ENCODE results near the gene MYADML2. TPM values are rescaled to one million over a fixed set of nuclear protein-coding genes. Genes with fewer than 3 reads are reported as not detected.

Gene MYADML2
- total RNA-seq, 1 donor from 2014 or later = not detected

- no peaks in the 10 kb centered on the region for H3K36me3 Mint-ChIP-seq (ENCODE audit: low read depth)
- peak; percentile 54 for DNase-seq (ENCODE audit: low read depth, low spot score)
- peak overlapping the region; percentile 23 for H3K4me3 Mint-ChIP-seq
- H3K4me1 Mint-ChIP-seq = peaks cover 31% of the 10 kb centered on the region
- TF ChIP-seq, protein P1, sequence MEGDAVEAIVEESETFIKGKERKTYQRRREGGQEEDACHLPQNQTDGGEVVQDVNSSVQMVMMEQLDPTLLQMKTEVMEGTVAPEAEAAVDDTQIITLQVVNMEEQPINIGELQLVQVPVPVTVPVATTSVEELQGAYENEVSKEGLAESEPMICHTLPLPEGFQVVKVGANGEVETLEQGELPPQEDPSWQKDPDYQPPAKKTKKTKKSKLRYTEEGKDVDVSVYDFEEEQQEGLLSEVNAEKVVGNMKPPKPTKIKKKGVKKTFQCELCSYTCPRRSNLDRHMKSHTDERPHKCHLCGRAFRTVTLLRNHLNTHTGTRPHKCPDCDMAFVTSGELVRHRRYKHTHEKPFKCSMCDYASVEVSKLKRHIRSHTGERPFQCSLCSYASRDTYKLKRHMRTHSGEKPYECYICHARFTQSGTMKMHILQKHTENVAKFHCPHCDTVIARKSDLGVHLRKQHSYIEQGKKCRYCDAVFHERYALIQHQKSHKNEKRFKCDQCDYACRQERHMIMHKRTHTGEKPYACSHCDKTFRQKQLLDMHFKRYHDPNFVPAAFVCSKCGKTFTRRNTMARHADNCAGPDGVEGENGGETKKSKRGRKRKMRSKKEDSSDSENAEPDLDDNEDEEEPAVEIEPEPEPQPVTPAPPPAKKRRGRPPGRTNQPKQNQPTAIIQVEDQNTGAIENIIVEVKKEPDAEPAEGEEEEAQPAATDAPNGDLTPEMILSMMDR (conservative IDR thresholded peaks at IDR 0.05) = no peak
- peaks cover 35% of the 10 kb centered on the region for H3K27me3 Mint-ChIP-seq (ENCODE audit: low read depth)
- H3K27ac Mint-ChIP-seq (ENCODE audit: unreplicated experiment) = no peak overlapping the region
- H3K9me3 Mint-ChIP-seq = no peaks in the 10 kb centered on the region
Measured at GRCh38 chr17:81966343-81967243, 19.6 kb upstream of the MYADML2 start.

- H3K4me1 Mint-ChIP-seq = peaks cover 31% of the 10 kb centered on the region
- H3K27me3 Mint-ChIP-seq (ENCODE audit: low read depth) = peaks cover 38% of the 10 kb centered on the region
- H3K9me3 Mint-ChIP-seq = no peaks in the 10 kb centered on the region
- H3K27ac Mint-ChIP-seq (ENCODE audit: unreplicated experiment) = no peak overlapping the region
- no peak for DNase-seq (ENCODE audit: low read depth, low spot score)
- TF ChIP-seq, protein P1 (conservative IDR thresholded peaks at IDR 0.05) = no peak
- peak overlapping the region; percentile 31 for H3K4me3 Mint-ChIP-seq
- no peaks in the 10 kb centered on the region for H3K36me3 Mint-ChIP-seq (ENCODE audit: low read depth)
Measured at GRCh38 chr17:81964081-81964849, 17.2 kb upstream of the MYADML2 start.

DNA sequence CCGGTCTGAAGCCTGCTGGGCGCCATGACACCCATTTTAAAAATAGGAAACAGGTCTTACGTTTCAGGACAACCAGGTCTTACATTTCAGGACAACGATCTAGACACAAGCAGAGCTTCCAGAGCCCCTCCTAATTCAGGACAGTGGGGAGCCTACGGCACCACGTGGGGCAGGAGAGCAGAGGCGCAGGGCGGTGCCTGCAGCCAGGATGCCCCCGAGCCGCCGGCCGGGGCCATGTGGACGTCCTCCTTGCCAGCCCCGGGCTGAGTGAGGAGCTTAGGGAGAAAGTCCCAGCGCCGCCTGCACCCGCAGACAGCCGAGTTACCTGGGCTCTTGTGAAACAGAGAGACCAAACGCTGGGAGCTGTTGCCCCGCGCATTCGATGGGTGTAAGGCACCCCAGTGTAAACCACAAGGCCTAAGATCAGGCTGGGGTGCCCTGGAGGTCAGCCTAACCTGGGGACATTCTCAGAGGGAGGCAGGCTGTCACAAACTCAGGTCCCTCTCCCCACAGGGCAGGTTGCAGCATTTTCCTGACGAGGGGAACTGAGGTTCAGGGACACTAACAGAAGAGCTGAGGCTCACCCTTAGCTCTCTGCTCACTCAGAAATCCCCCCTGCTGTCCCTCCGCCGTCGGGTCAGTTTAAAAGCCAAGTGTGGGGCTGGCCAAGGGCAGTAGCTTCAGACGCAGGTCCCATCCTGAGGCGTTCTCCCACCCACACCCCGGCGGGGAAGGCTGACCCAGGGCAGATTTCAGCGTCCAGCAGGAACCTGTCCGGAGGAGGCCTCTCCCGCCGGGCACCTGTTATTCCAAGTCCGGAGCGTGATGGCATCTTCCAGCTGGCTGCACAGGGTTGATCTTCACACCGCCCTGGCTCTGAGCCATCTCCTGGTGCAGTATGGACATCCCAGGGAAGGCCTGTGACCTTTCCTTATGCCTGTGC lies 15.7 kb upstream of the MYADML2 start:
- H3K4me1 Mint-ChIP-seq = peaks cover 25% of the 10 kb centered on the region
- no peak for DNase-seq (ENCODE audit: low read depth, low spot score)
- H3K27me3 Mint-ChIP-seq (ENCODE audit: low read depth) = peaks cover 52% of the 10 kb centered on the region
- peak overlapping the region; percentile 59 for H3K4me3 Mint-ChIP-seq
- no peak overlapping the region for H3K27ac Mint-ChIP-seq (ENCODE audit: unreplicated experiment)
- H3K36me3 Mint-ChIP-seq (ENCODE audit: low read depth) = no peaks in the 10 kb centered on the region
- H3K9me3 Mint-ChIP-seq = no peaks in the 10 kb centered on the region
- TF ChIP-seq, protein P1 (conservative IDR thresholded peaks at IDR 0.05) = no peak

DNA sequence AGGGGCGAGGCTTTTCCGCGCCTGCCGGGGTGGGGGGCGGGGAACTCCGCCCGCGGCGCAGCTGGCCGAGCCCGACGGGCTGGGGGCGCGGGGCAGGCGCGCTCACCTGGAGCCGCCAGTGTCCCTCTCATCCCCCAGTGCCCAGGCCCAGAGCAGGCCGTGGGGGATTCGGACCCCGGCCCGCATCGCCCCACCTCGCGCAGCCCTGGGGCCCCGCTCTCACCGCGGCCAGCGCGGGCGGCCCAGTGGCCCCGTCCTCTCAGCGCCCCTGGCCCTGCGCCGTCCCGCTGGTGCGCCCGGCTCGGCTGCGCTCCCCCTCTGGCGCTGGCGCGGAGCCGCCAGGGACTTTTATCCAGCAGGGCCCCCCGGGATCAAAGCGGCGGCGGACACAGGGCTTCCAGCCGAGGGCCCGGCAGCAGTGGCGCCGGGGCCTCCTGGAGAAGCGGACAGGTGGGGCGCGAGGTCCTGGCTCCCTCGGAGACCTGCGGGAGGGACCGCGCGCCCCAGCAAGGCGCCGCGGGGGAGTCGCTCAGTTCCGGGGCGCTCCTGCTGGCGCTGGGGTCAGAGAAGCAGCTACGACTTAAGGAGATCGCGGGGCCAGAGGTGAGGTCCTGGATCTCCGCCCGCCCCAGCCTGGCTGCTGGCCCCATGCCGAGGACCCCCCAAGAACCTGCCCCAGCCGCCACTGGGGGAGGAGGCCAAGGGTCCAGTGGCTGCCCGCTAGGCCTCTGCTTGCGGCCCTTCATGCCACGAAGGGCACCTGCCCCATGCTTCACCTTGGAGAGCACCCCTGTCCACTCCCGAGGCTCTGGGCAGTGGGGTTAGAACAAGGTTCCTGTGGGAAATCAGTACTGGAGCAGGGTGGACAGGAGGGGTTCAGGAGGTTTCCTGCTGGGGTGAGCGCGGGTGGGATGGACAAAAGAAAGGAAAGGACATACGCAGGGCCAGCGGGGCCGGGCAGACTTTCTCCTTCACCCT lies 14.8 kb upstream of the MYADML2 start:
- Mint-ChIP-seq H3K36me3 (ENCODE audit: low read depth) (no peaks in the 10 kb centered on the region), H3K27ac (ENCODE audit: unreplicated experiment) (no peak overlapping the region), H3K27me3 (ENCODE audit: low read depth) (peaks cover 58% of the 10 kb centered on the region), H3K9me3 (no peaks in the 10 kb centered on the region), H3K4me3 (no peak overlapping the region), H3K4me1 (peaks cover 25% of the 10 kb centered on the region)
- TF ChIP-seq, protein P1 (conservative IDR thresholded peaks at IDR 0.05) = no peak
- no peak for DNase-seq (ENCODE audit: low read depth, low spot score)
